Cardiac fibroblast (primary cell): ENCODE data around the gene KIAA0513.

ENCODE experiments used
- DNase-seq, 2 donors: peaks; one replicate each; pipeline versions ENCODE4 v3.0.0 to v3.0.0-alpha.2; 2010; ENCODE audit warnings: low read depth in 2 of 2
- H3K4me3 ChIP-seq, 2 donors: replicated peaks in 1 of 2; 1 replicate in 1 of 2; 2 replicates in 1 of 2; pipeline ENCODE4 v1.5.1; 2011; ENCODE audit warnings: low read depth in 2 of 2, low read length in 2 of 2, mild to moderate bottlenecking in 2 of 2, moderate library complexity in 1 of 2
- TF ChIP-seq, protein P1 (sequence below): IDR thresholded peaks from one replicate; pipeline ENCODE4 v1.5.1; 2011; ENCODE audit warnings: low read depth, mild to moderate bottlenecking, low read length, inconsistent platforms

KIAA0513 gene

DNA sequence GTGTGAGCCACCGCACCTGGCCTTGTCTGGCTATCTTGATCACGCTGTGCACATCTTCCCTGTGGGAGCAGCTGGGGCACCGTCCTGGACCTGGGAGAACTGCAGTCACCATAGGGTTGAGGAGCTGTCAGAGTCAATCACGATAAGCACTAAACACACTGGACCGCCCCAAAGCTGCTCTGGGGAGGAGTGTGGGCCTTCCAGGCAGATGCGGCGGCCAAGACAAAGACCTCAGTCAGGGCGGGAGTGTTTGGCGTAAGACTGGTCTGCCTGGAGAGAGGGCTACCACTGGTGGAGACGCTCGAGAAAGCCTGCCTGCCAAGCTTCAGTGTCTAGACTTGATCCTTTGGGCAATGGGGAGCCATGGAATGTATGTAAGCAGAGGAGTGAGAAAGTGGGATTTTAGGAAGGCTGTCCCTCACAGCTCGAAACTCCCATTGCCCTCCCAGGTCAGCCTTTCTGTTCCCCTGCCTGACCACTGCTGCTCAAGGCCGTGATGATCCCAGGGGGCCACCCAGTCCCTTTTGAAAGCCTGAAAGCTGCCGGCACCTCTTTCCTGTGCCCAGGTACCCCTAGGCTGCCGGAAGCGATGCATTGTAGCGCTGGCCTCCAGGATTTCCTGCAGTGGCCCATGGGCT is 114.0 kb downstream of the KIAA0513 start:
- no peak overlapping the region for H3K4me3 ChIP-seq
- DNase-seq, result no peak
- TF ChIP-seq, protein P1, sequence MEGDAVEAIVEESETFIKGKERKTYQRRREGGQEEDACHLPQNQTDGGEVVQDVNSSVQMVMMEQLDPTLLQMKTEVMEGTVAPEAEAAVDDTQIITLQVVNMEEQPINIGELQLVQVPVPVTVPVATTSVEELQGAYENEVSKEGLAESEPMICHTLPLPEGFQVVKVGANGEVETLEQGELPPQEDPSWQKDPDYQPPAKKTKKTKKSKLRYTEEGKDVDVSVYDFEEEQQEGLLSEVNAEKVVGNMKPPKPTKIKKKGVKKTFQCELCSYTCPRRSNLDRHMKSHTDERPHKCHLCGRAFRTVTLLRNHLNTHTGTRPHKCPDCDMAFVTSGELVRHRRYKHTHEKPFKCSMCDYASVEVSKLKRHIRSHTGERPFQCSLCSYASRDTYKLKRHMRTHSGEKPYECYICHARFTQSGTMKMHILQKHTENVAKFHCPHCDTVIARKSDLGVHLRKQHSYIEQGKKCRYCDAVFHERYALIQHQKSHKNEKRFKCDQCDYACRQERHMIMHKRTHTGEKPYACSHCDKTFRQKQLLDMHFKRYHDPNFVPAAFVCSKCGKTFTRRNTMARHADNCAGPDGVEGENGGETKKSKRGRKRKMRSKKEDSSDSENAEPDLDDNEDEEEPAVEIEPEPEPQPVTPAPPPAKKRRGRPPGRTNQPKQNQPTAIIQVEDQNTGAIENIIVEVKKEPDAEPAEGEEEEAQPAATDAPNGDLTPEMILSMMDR, result no peak

GRCh38 chr16:85142129-85142513 is 114.5 kb downstream of the KIAA0513 start:
- TF ChIP-seq, protein P1, result no peak
- DNase-seq, result no peak
- H3K4me3 ChIP-seq, result no peak overlapping the region

- DNase-seq, result no peak
- TF ChIP-seq, protein P1, result no peak
- no peak overlapping the region for H3K4me3 ChIP-seq
These were observed 115.2 kb downstream of the KIAA0513 start for GRCh38 chr16:85142771-85143211.
